PC-3 (cell line): Measurements from ENCODE around the gene ALKBH5. TPM values are rescaled to one million over a fixed set of nuclear protein-coding genes. Genes with fewer than 3 reads are reported as not detected.

Source experiments
- ATAC-seq: fragments of 200-7000 bp; cut with Tn5 transposase; 2 replicates; pipeline ENCODE4 v1.9.1; 2020; ENCODE audit warnings: mild to moderate bottlenecking, moderate library complexity
- BruUV-seq: library from RNA; stranded (reverse); fragments of 400-500 nt; replicated peaks from 2 replicates; lab custom pipeline; 2021; lab: Mats Ljungman, UMichigan
- CTCF ChIA-PET: fragments of 300-600 bp; sonication (Branson Sonifier 250); formaldehyde crosslinking; loops from one replicate; lab custom pipeline; 2022; ENCODE audit warnings: antibody characterized with exemption; lab: Charles Lee
- POLR2A ChIA-PET: fragments of 300-600 bp; sonication (Branson Sonifier 250); formaldehyde crosslinking; loops from one replicate; lab custom pipeline; 2022; ENCODE audit warnings: antibody characterized with exemption; ENCODE audit not compliant: unreplicated experiment; lab: Charles Lee
- DNase-seq: peaks from one replicate; pipeline ENCODE4 v3.0.0-alpha.2; 2015
- H2AFZ ChIP-seq: fragments of 300-600 bp; sonication (generic); 2 replicates; pipeline ENCODE4 v1.6.0; 2016; ENCODE audit warnings: antibody characterized with exemption, low read length
- H3F3A ChIP-seq: fragments of 300-600 bp; sonication (generic); one replicate; pipeline ENCODE4 v1.6.0; 2017; ENCODE audit warnings: antibody characterized with exemption, low read length, control low read depth, mild to moderate bottlenecking; ENCODE audit not compliant: unreplicated experiment
- H3K27ac ChIP-seq: fragments of 300-600 bp; sonication (generic); 2 replicates; pipeline ENCODE4 v1.5.1; 2016; ENCODE audit warnings: mild to moderate bottlenecking, low read length
- H3K27me3 ChIP-seq: fragments of 300-600 bp; sonication (generic); 2 replicates; pipeline ENCODE4 v1.6.1; 2016; ENCODE audit warnings: low read length, mixed read lengths
- H3K36me3 ChIP-seq: fragments of 300-600 bp; sonication (generic); 2 replicates; pipeline ENCODE4 v1.6.1; 2016; ENCODE audit warnings: low read depth, mixed run types, low read length, mixed read lengths
- H3K4me1 ChIP-seq: fragments of 300-600 bp; sonication (generic); 2 replicates; pipeline ENCODE4 v1.5.1; 2016; ENCODE audit warnings: low read length; ENCODE audit not compliant: insufficient read depth
- H3K4me2 ChIP-seq: fragments of 300-600 bp; sonication (generic); 2 replicates; pipeline ENCODE4 v1.6.0; 2016; ENCODE audit warnings: low read length
- H3K4me3 ChIP-seq: fragments of 300-600 bp; sonication (generic); 2 replicates; pipeline ENCODE4 v1.5.1; 2016; ENCODE audit warnings: mild to moderate bottlenecking, low read length, mixed read lengths
- H3K79me2 ChIP-seq: fragments of 300-600 bp; sonication (generic); 2 replicates; pipeline ENCODE4 v1.6.1; 2017; ENCODE audit warnings: low read length, mixed read lengths
- H3K9ac ChIP-seq: fragments of 300-600 bp; sonication (generic); 2 replicates; pipeline ENCODE4 v1.6.0; 2016; ENCODE audit warnings: mild to moderate bottlenecking, low read length
- H3K9me2 ChIP-seq: fragments of 300-600 bp; sonication (generic); replicated peaks from 2 replicates; pipeline ENCODE4 v1.6.1; 2016; ENCODE audit warnings: mixed run types, low read length, mixed read lengths
- H3K9me3 ChIP-seq: fragments of 300-600 bp; sonication (generic); 2 replicates; pipeline ENCODE4 v1.6.1; 2016; ENCODE audit warnings: low read length, mixed read lengths
- H4K20me1 ChIP-seq: fragments of 300-600 bp; sonication (generic); 2 replicates; pipeline ENCODE4 v1.6.1; 2016; ENCODE audit warnings: low read length, mixed read lengths
- EZH2 ChIP-seq: fragments of 300-600 bp; sonication (generic); IDR thresholded peaks from one replicate; pipeline ENCODE4 v1.6.1; 2017; ENCODE audit warnings: antibody characterized with exemption, mild to moderate bottlenecking, low read length; ENCODE audit not compliant: unreplicated experiment
- EZH2phosphoT487 ChIP-seq: fragments of 300-600 bp; sonication (generic); IDR thresholded peaks from 2 replicates; pipeline ENCODE4 v1.6.1; 2018; ENCODE audit warnings: mild to moderate bottlenecking, antibody characterized with exemption, low read length, borderline replicate concordance
- intact Hi-C: fragments of 100-400 bp; cut with micrococcal nuclease; formaldehyde crosslinking; loops from 2 replicates; pipeline ENCODE4 v1.9.0; 2023
- total RNA-seq: library from RNA; depleted of rRNA; stranded (reverse); fragments of >200 nt; gene quantifications from 2 replicates; pipeline ENCODE4 v1.2.3, GENCODE V29; 2014
- TF ChIP-seq, protein P1 (sequence below): fragments of 300-600 bp; sonication (generic); conservative IDR thresholded peaks from 2 replicates; pipeline ENCODE4 v1.5.1; 2017; ENCODE audit warnings: antibody characterized with exemption, low read depth, mild to moderate bottlenecking, low read length

The ALKBH5 gene
- total RNA-seq, 1 experiment from 2014 or later, result 207 TPM

- DNase-seq, result no peak
- no TSS peak for BruUV-seq
- intact Hi-C loops, result no loop called here
- Histone ChIP-seq H3K9ac (no peak overlapping the region), H3K27me3 (no peaks in the 10 kb centered on the region), H4K20me1 (no peaks in the 10 kb centered on the region), H3K36me3 (no peaks in the 10 kb centered on the region), H3K9me2 (no peaks in the 10 kb centered on the region), H3K79me2 (no peaks in the 10 kb centered on the region), H3K4me2 (no peak overlapping the region), H3F3A (no peaks in the 10 kb centered on the region), H3K9me3 (no peaks in the 10 kb centered on the region), H3K4me1 (no peaks in the 10 kb centered on the region), H3K4me3 (no peak overlapping the region), H3K27ac (no peak overlapping the region), H2AFZ (no peak overlapping the region)
- no peak for ATAC-seq
- POLR2A ChIA-PET, result no interaction called here
- TF ChIP-seq, protein P1, sequence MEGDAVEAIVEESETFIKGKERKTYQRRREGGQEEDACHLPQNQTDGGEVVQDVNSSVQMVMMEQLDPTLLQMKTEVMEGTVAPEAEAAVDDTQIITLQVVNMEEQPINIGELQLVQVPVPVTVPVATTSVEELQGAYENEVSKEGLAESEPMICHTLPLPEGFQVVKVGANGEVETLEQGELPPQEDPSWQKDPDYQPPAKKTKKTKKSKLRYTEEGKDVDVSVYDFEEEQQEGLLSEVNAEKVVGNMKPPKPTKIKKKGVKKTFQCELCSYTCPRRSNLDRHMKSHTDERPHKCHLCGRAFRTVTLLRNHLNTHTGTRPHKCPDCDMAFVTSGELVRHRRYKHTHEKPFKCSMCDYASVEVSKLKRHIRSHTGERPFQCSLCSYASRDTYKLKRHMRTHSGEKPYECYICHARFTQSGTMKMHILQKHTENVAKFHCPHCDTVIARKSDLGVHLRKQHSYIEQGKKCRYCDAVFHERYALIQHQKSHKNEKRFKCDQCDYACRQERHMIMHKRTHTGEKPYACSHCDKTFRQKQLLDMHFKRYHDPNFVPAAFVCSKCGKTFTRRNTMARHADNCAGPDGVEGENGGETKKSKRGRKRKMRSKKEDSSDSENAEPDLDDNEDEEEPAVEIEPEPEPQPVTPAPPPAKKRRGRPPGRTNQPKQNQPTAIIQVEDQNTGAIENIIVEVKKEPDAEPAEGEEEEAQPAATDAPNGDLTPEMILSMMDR, result no peak
- TF ChIP-seq EZH2phosphoT487 (no peak), EZH2 (no peak)
- CTCF ChIA-PET, result no interaction called here
Observed at GRCh38 chr17:18138065-18138749, 45.4 kb upstream of the ALKBH5 start.

DNA sequence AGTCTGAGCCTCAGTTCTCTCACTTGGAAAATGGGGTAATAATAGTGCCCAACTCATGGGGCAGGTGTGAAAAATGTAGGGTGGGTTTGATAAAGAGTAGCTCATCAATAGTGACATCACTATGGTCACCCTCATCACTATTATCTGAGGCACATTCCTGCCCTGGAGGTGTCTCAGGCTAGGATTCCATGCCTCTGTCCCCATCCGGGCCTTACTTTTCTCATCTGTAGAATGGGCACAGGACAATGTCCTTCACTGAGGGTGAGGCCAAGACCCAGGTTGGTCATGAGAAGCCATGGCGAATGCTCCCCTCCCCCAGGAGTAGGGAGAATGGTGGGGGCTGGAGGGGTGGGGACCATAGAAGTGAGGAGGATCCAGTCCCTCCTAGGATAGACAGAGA lies 44.5 kb upstream of the ALKBH5 start:
- Histone ChIP-seq H3K4me3 (no peak overlapping the region), H2AFZ (no peak overlapping the region), H3K27ac (no peak overlapping the region), H3K9ac (no peak overlapping the region), H3K27me3 (no peaks in the 10 kb centered on the region), H3K9me3 (no peaks in the 10 kb centered on the region), H3K9me2 (no peaks in the 10 kb centered on the region), H4K20me1 (no peaks in the 10 kb centered on the region), H3K4me2 (no peak overlapping the region), H3K4me1 (no peaks in the 10 kb centered on the region), H3K36me3 (no peaks in the 10 kb centered on the region), H3K79me2 (no peaks in the 10 kb centered on the region), H3F3A (no peaks in the 10 kb centered on the region)
- DNase-seq (no peak), ATAC-seq (no peak)
- TF ChIP-seq EZH2phosphoT487 (no peak), EZH2 (no peak)
- TF ChIP-seq, protein P1, result no peak
- intact Hi-C loops, result no loop called here
- BruUV-seq, result no TSS peak
- ChIA-PET CTCF (no interaction called here), POLR2A (no interaction called here)

DNA sequence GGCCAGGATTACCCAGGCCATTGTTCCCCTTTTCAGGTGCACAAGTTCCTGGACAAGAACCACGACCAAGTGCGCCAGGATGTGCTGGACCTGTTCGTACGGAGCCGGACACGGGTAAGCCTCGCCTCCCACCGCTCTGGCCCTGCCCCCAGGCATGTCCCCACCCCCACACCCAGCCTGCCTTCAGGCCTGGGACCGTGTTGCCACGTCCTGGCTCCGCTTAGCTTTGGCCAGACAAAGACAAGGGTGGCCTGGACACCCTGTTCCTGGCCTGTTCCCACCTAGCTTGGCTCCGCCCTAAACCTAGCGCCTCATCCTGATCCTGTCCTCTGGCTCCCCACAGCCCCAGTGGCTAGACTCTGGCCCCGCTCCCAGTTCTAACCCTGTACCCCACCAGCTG lies 44.1 kb upstream of the ALKBH5 start:
- no peaks in the 10 kb centered on the region for H3K4me1 ChIP-seq
- ChIA-PET CTCF (no interaction called here), POLR2A (interaction anchor here (0.5 kb wide), 1 partner anchor 42 kb away, joined by 3 read pairs; no protein-coding TSS in a partner anchor)
- H3K27ac ChIP-seq, result no peak overlapping the region
- no peak for TF ChIP-seq EZH2
- no peak for TF ChIP-seq EZH2phosphoT487
- TF ChIP-seq, protein P1, result no peak
- H3K4me2 ChIP-seq, result no peak overlapping the region
- H3K4me3 ChIP-seq, result no peak overlapping the region
- ATAC-seq, result no peak
- intact Hi-C loops, result no loop called here
- H3K9me3 ChIP-seq, result no peaks in the 10 kb centered on the region
- no peaks in the 10 kb centered on the region for H3K36me3 ChIP-seq
- H3K27me3 ChIP-seq, result no peaks in the 10 kb centered on the region
- H4K20me1 ChIP-seq, result no peaks in the 10 kb centered on the region
- H2AFZ ChIP-seq, result no peak overlapping the region
- no peak for DNase-seq
- H3K9ac ChIP-seq, result no peak overlapping the region
- H3K9me2 ChIP-seq, result no peaks in the 10 kb centered on the region
- H3K79me2 ChIP-seq, result no peaks in the 10 kb centered on the region
- no TSS peak for BruUV-seq
- no peaks in the 10 kb centered on the region for H3F3A ChIP-seq
